Chondrocyte (in vitro differentiated cells): ENCODE results near the gene FAM181A. TPM values are rescaled to one million over a fixed set of nuclear protein-coding genes. Genes with fewer than 3 reads are reported as not detected.

Experiments used
- DNase-seq: peaks from one replicate; pipeline ENCODE4 v3.0.0; 2021; ENCODE audit warnings: mixed read lengths, low spot score
- H3K27ac Mint-ChIP-seq: one replicate; pipeline ENCODE4 v1.8.0; 2021; ENCODE audit warnings: mild to moderate bottlenecking, moderate library complexity, mixed read lengths; ENCODE audit not compliant: unreplicated experiment
- H3K27me3 Mint-ChIP-seq: 2 replicates; pipeline ENCODE4 v1.8.0; 2021; ENCODE audit warnings: low read depth, mixed read lengths
- H3K36me3 Mint-ChIP-seq: 2 replicates; pipeline ENCODE4 v1.8.0; 2021; ENCODE audit warnings: low read depth, mixed read lengths
- H3K4me1 Mint-ChIP-seq: 2 replicates; pipeline ENCODE4 v1.8.0; 2021; ENCODE audit warnings: low read depth, mild to moderate bottlenecking, mixed read lengths
- H3K4me3 Mint-ChIP-seq: one replicate; pipeline ENCODE4 v1.8.0; 2021; ENCODE audit warnings: mild to moderate bottlenecking, moderate library complexity, mixed read lengths; ENCODE audit not compliant: unreplicated experiment
- H3K9me3 Mint-ChIP-seq: 2 replicates; pipeline ENCODE4 v1.8.0; 2021; ENCODE audit warnings: low read depth, mixed read lengths
- CTCF ChIP-seq: fragments of 200-600 bp; sonication (generic); IDR thresholded peaks from 2 replicates; pipeline ENCODE4 v1.5.0; 2021; ENCODE audit warnings: antibody characterized with exemption, mild to moderate bottlenecking, moderate library complexity
- total RNA-seq: library from RNA; stranded (reverse); gene quantifications from 3 replicates; pipeline ENCODE4 v1.2.1, GENCODE V29; 2021

FAM181A gene
- total RNA-seq, 1 donor from 2014 or later = not detected

- Mint-ChIP-seq H3K27me3 (peaks cover 21% of the 10 kb centered on the region), H3K9me3 (no peaks in the 10 kb centered on the region), H3K4me1 (peaks cover 32% of the 10 kb centered on the region), H3K4me3 (no peak overlapping the region), H3K27ac (no peak overlapping the region), H3K36me3 (peaks cover 3% of the 10 kb centered on the region)
- no peak for TF ChIP-seq CTCF
- DNase-seq = no peak
These were observed 25.7 kb downstream of the FAM181A start for GRCh38 chr14:93952829-93953228.

- H3K4me1 Mint-ChIP-seq = peaks cover 32% of the 10 kb centered on the region
- no peak for DNase-seq
- H3K27me3 Mint-ChIP-seq = peaks cover 21% of the 10 kb centered on the region
- TF ChIP-seq CTCF = peak; percentile 8
- no peak overlapping the region for H3K4me3 Mint-ChIP-seq
- H3K36me3 Mint-ChIP-seq = peaks cover 3% of the 10 kb centered on the region
- H3K9me3 Mint-ChIP-seq = no peaks in the 10 kb centered on the region
- no peak overlapping the region for H3K27ac Mint-ChIP-seq
These were observed 26.1 kb downstream of the FAM181A start for GRCh38 chr14:93953263-93953662.

GRCh38 chr14:93953739-93954515, 26.8 kb downstream of the FAM181A start:
- peaks cover 21% of the 10 kb centered on the region for H3K27me3 Mint-ChIP-seq
- TF ChIP-seq CTCF = no peak
- peaks cover 34% of the 10 kb centered on the region for H3K4me1 Mint-ChIP-seq
- DNase-seq = no peak
- no peaks in the 10 kb centered on the region for H3K9me3 Mint-ChIP-seq
- peaks cover 3% of the 10 kb centered on the region for H3K36me3 Mint-ChIP-seq
- H3K4me3 Mint-ChIP-seq = no peak overlapping the region
- H3K27ac Mint-ChIP-seq = no peak overlapping the region

GRCh38 chr14:93954516-93954830, 27.3 kb downstream of the FAM181A start:
- Mint-ChIP-seq H3K27me3 (peaks cover 21% of the 10 kb centered on the region), H3K27ac (no peak overlapping the region), H3K9me3 (no peaks in the 10 kb centered on the region), H3K4me1 (peaks cover 35% of the 10 kb centered on the region), H3K4me3 (no peak overlapping the region), H3K36me3 (peaks cover 3% of the 10 kb centered on the region)
- no peak for DNase-seq
- no peak for TF ChIP-seq CTCF

GRCh38 chr14:93954900-93955849, 28.0 kb downstream of the FAM181A start:
- H3K9me3 Mint-ChIP-seq = no peaks in the 10 kb centered on the region
- no peak for DNase-seq
- H3K27ac Mint-ChIP-seq = no peak overlapping the region
- peaks cover 32% of the 10 kb centered on the region for H3K4me1 Mint-ChIP-seq
- H3K27me3 Mint-ChIP-seq = peaks cover 21% of the 10 kb centered on the region
- H3K36me3 Mint-ChIP-seq = peaks cover 3% of the 10 kb centered on the region
- TF ChIP-seq CTCF = no peak
- no peak overlapping the region for H3K4me3 Mint-ChIP-seq
